LoVo (cell line): ENCODE measurements around the gene IGSF21.

ENCODE experiments used
- DNase-seq: peaks from one replicate; pipeline ENCODE4 v3.0.0-alpha.2; 2016; ENCODE audit warnings: low spot score

IGSF21 gene

GRCh38 chr1:18178111-18178510 is 70.5 kb downstream of the IGSF21 start:
- DNase-seq: no peak

DNA sequence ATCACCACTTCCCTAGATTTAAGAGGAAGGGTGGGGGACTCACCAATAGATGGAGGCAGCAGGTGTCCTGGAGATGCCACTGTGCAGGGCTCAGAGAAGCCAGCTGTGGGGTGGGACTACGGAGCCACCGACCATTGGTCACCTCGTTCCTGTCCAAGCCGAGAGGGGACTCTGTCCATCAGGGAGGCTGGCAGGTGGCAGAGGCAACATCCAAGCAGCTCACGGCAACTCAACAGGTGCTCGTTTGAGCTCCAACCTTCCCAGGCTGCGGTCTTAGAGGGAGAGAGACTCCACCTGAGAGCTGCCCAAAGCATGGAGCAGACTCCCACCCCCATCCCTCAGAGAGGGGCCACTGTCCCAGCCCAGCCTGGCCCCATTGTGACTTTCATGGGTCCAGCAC is 71.4 kb downstream of the IGSF21 start:
- DNase-seq: no peak

GRCh38 chr1:18182398-18183160 is 75.0 kb downstream of the IGSF21 start:
- no peak for DNase-seq

GRCh38 chr1:18183533-18183932 is 75.9 kb downstream of the IGSF21 start:
- DNase-seq: no peak

GRCh38 chr1:18187054-18187453 is 79.5 kb downstream of the IGSF21 start:
- no peak for DNase-seq

- DNase-seq: no peak
Measured at GRCh38 chr1:18188820-18189517, 81.4 kb downstream of the IGSF21 start.

GRCh38 chr1:18190598-18190997 is 83.0 kb downstream of the IGSF21 start:
- DNase-seq: no peak

DNA sequence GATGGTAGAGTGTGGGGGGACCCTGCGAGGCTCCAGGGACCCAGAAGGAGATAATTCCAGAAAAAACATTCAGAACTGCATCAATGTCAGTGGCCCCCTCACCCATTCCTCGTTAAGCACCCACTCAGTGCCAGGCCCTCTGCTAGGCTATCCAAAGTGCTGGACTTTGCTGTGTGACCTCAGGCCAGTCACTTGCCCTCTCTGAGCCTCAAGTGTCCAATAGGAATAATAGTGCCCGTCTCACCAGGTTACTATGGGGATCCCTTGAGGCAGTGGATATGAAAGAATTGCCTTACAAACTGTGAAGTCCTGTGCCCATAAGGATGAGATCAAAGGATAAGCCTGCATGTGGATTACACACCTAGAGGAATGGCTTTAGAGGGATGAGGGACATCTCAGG is 83.4 kb downstream of the IGSF21 start:
- DNase-seq: no peak

DNA sequence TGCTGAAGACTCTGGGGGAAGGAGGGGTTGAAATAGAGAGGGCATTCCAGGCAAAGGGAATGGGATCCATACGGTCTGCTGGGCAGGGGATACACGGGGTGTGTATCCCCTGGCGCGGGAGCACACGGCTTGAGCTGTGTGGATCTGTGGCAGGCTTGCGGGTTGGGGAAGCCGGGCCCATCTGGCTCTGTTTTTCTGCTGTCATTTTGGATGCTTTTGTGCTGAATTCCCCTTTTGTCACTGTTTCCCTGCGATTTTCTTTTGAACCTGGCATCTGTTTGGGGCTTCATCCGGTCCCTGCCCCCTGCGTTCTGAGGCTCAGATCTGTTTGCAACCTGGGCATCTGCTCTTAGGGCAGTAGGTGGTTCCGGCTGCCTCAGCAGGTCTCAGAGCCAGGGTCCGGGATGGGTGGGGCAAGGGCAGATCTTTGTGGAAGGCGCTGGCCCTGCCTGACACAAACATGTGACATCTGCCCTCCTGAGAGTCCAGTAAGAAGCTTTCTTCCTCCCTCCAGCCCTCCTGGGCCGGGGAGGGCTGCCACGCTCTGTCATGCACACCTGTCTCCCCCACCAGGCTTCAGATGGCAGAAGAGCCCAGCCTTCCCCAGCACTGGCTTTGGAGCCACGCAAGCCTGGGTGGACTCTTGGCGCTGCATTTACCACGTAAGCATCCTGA is 84.0 kb downstream of the IGSF21 start:
- DNase-seq: no peak

DNA sequence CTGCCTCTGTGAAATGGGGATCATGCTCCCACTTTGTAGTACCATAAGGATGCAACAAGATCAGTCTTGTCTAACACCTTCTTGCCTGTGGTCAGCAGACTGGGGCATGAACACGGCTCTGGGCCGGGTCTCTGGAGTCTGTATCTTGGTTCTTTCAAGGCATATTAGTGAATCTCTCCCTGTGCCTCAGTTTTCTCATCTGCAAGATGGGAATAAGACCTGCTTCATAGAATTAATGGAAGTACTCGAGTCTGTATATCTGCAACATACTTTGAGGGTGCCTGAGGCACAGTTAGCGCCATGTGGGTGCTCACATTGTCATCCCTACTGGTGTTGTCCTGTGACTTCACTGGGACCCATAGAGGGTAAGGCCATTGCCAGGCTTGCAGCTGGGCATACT is 84.6 kb downstream of the IGSF21 start:
- DNase-seq: no peak

- no peak for DNase-seq
Measured at GRCh38 chr1:18192974-18193373, 85.4 kb downstream of the IGSF21 start.

DNA sequence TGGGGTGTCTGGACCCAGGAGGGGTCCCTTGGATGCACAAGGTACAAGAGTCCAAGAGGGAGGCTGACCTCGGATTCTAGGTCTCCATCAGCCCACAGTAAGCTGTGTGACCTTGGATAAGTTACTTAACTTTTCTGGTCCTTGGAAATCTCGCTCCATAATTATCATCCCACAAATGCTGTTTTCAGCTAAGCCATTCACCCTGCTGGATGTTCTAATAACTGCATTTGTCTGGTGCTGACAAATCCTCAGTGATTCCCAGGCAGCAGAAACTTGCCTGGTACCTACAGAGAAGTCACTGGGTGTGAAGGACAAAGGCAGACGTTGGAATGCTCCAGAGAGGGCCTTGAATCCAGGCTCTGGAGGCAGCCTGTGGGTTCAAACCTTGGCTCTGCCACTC is 89.7 kb downstream of the IGSF21 start:
- DNase-seq: no peak

DNA sequence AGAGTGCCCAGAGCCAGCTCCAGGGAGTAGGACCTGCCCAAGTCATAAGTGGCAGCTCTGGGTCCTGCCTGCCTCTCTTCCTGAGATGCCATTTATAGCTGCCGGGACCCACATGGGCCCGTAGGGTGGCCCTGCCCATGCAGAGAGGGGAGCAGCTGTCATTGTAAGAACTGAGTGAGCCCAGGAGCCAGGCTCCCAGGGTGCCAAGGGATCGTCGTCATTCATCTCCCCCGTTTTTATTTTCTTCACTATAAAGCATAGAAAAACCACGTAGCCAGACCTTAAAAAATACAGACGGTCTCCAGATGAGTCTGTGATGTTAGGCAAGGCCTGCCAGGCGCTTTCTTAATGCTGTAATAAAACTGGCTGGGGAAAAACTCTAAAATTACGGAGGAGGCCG is 90.7 kb downstream of the IGSF21 start:
- no peak for DNase-seq

DNA sequence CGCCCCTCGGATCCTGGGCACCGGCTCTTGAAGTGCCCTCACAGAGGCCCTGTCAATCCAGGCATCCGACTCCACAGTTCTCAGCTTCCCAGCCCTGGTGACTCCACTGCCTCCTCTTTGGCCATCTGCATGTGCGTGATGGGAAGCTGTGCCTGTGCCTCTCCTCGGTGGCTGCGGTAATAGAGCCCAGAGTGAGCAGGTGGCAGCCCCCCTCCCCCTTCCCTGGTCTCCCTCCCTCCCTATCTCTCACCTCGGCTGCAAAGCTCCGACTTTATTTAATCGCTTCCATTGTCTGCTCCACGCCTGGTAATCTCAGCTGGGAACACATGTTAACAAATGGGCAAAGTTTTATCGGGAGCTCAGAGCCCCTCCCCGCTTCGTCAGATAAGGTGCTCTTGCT is 91.9 kb downstream of the IGSF21 start:
- DNase-seq: no peak

DNA sequence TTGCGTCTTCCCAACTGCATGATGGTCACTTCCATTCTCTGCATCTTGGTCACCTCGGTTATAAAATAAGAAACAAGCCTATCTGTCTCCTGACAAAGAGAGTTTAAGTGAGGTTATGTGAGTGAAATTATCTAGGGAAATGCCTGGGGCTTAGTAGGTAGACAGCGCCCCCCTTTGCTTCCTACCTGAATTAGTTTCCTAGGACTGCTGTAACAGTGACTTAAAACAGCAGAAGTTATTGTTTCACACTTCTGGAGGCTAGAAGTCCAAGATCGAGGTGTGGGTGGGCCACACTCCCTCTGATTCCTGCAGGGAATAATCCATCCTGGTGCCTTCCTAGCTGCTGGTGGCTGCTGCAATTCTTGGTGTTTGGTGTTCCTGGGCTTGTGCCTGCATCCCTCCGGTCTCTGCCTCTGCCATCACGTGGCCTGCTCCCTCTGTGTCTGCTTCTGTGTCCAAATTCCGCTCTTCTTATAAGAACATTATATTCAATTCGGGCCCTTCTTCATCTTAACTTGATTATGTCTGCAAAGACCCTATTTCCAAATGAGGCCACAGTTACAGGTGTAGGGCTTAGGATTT is 92.6 kb downstream of the IGSF21 start:
- DNase-seq: no peak

DNA sequence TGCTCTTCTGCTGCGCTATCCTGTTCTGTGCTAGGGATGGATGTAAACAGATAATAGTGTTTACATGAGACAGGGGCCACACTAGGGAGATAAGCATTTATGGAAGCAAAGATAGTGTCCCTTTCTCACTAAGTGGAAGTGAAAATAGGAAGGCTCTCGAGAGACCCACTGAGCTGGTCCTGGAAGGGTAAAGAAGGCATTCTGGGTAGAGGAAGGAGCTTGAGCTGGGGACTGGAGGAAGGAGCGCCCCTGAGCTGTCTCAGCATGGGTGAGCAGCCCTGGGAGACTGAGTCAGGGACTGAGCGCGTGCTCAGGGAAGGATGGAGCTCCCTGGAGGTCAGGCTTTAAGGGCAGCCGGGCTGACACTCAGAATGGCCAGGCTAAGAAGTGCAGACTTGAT is 93.3 kb downstream of the IGSF21 start:
- no peak for DNase-seq

- DNase-seq: no peak
Measured at GRCh38 chr1:18201997-18202719, 94.6 kb downstream of the IGSF21 start.

GRCh38 chr1:18203645-18204044 is 96.0 kb downstream of the IGSF21 start:
- no peak for DNase-seq

DNA sequence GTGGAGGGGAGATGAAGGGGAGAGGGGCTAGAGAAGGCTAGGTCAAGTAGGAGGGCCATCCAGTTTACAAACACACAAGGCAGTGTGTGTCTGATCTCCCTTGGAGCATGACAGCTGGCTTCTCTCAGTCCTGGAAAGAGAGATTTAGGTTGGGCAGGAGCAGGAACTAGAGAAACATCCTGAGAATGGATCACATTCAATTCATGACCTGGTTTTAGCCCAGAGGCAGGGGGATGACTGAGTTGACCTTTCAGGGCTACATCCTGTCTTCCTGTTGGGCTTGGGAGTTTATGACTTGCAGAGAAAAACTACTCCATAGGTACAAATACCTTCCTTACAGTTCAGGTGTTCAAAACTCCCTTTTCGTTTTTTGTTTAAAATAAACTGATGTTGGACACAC is 97.0 kb downstream of the IGSF21 start:
- no peak for DNase-seq

DNA sequence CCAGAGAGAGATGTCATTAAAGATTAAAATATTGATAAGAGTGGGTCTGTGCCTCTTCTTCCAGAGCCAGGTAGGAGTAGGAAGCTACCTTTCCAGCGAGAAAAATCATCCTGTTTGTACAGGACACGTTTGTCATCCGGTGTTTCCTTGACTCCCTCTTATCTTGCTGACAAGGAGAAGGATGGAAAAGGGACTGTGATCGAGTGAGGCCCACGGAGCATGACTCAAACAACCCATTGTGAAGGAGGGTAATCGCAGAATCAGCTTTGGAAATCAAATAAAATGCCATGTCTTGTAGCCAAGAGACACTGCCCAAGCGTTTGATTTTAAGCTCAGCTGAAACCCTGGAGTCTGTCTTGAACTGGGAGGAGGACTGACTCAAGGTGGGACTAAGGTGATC is 97.7 kb downstream of the IGSF21 start:
- no peak for DNase-seq

DNA sequence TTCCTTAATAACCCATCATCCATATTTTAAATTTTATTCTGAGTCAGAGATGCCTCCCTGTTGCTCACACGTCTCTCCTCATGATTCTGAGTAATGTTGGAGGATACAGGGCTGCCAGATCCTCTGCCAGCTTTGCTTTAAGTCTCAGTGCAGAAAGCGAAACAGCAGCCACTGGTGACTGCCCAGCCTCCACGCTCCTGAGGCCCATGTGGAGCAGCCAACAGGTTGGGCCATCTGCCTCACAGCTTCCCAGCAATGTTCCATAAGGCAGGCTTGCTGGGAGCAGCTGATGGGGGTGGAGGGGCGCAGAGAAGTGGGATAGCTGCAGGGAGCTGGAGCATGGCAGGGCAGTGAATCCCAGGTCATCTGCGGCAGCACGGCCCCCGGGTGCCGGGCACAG is 104.2 kb downstream of the IGSF21 start:
- no peak for DNase-seq

GRCh38 chr1:18217398-18218043 is 109.9 kb downstream of the IGSF21 start:
- DNase-seq: no peak
